Neural crest cell (in vitro differentiated cells): Measurements from ENCODE around the gene WDR7. TPM values are rescaled to one million over a fixed set of nuclear protein-coding genes. Genes with fewer than 3 reads are reported as not detected.

Source experiments
- DNase-seq: peaks from one replicate; pipeline ENCODE4 v3.0.0; 2021; ENCODE audit warnings: low read depth, mixed read lengths, low spot score
- H3K27ac Mint-ChIP-seq: one replicate; pipeline ENCODE4 v1.8.0; 2021; ENCODE audit warnings: mild to moderate bottlenecking, mixed read lengths; ENCODE audit not compliant: unreplicated experiment
- H3K27me3 Mint-ChIP-seq: 2 replicates; pipeline ENCODE4 v1.8.0; 2021; ENCODE audit warnings: low read depth, mild to moderate bottlenecking, mixed read lengths
- H3K36me3 Mint-ChIP-seq: 2 replicates; pipeline ENCODE4 v1.8.0; 2021; ENCODE audit warnings: low read depth, mild to moderate bottlenecking, mixed read lengths
- H3K4me1 Mint-ChIP-seq: 2 replicates; pipeline ENCODE4 v1.8.0; 2021; ENCODE audit warnings: mixed read lengths
- H3K4me3 Mint-ChIP-seq: one replicate; pipeline ENCODE4 v1.8.0; 2021; ENCODE audit warnings: mild to moderate bottlenecking, mixed read lengths
- H3K9me3 Mint-ChIP-seq: 2 replicates; pipeline ENCODE4 v1.8.0; 2021; ENCODE audit warnings: mixed read lengths
- total RNA-seq: library from RNA; stranded (reverse); gene quantifications from 2 replicates; pipeline ENCODE4 v1.2.1, GENCODE V29; 2021
- TF ChIP-seq, protein P1 (sequence below): fragments of 200-600 bp; sonication (generic); conservative IDR thresholded peaks from 2 replicates; pipeline ENCODE4 v1.5.0; 2021; ENCODE audit warnings: antibody characterized with exemption, mild to moderate bottlenecking

Gene WDR7
- total RNA-seq, 1 donor from 2014 or later, result 17.3 TPM

GRCh38 chr18:56973487-56973886, 322.3 kb downstream of the WDR7 start:
- Mint-ChIP-seq H3K36me3 (no peaks in the 10 kb centered on the region), H3K4me1 (no peaks in the 10 kb centered on the region), H3K9me3 (no peaks in the 10 kb centered on the region), H3K27me3 (no peaks in the 10 kb centered on the region), H3K4me3 (no peak overlapping the region), H3K27ac (no peak overlapping the region)
- DNase-seq, result no peak
- TF ChIP-seq, protein P1, sequence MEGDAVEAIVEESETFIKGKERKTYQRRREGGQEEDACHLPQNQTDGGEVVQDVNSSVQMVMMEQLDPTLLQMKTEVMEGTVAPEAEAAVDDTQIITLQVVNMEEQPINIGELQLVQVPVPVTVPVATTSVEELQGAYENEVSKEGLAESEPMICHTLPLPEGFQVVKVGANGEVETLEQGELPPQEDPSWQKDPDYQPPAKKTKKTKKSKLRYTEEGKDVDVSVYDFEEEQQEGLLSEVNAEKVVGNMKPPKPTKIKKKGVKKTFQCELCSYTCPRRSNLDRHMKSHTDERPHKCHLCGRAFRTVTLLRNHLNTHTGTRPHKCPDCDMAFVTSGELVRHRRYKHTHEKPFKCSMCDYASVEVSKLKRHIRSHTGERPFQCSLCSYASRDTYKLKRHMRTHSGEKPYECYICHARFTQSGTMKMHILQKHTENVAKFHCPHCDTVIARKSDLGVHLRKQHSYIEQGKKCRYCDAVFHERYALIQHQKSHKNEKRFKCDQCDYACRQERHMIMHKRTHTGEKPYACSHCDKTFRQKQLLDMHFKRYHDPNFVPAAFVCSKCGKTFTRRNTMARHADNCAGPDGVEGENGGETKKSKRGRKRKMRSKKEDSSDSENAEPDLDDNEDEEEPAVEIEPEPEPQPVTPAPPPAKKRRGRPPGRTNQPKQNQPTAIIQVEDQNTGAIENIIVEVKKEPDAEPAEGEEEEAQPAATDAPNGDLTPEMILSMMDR, result no peak

- TF ChIP-seq, protein P1, result no peak
- no peak for DNase-seq
- Mint-ChIP-seq H3K36me3 (no peaks in the 10 kb centered on the region), H3K4me3 (no peak overlapping the region), H3K4me1 (no peaks in the 10 kb centered on the region), H3K27ac (no peak overlapping the region), H3K27me3 (no peaks in the 10 kb centered on the region), H3K9me3 (no peaks in the 10 kb centered on the region)
Observed at GRCh38 chr18:56974141-56974540, 323.0 kb downstream of the WDR7 start.

GRCh38 chr18:56975276-56975675, 324.1 kb downstream of the WDR7 start:
- TF ChIP-seq, protein P1, result no peak
- peak overlapping the region; percentile 44 for H3K27ac Mint-ChIP-seq
- no peaks in the 10 kb centered on the region for H3K9me3 Mint-ChIP-seq
- no peak for DNase-seq
- no peaks in the 10 kb centered on the region for H3K36me3 Mint-ChIP-seq
- H3K27me3 Mint-ChIP-seq, result no peaks in the 10 kb centered on the region
- no peaks in the 10 kb centered on the region for H3K4me1 Mint-ChIP-seq
- H3K4me3 Mint-ChIP-seq, result no peak overlapping the region

GRCh38 chr18:56977309-56977708, 326.1 kb downstream of the WDR7 start:
- no peaks in the 10 kb centered on the region for H3K4me1 Mint-ChIP-seq
- no peak overlapping the region for H3K4me3 Mint-ChIP-seq
- TF ChIP-seq, protein P1, result no peak
- no peaks in the 10 kb centered on the region for H3K27me3 Mint-ChIP-seq
- no peaks in the 10 kb centered on the region for H3K36me3 Mint-ChIP-seq
- H3K9me3 Mint-ChIP-seq, result no peaks in the 10 kb centered on the region
- no peak for DNase-seq
- no peak overlapping the region for H3K27ac Mint-ChIP-seq

- Mint-ChIP-seq H3K36me3 (no peaks in the 10 kb centered on the region), H3K4me1 (peaks cover 2% of the 10 kb centered on the region), H3K4me3 (no peak overlapping the region), H3K27ac (no peak overlapping the region), H3K9me3 (no peaks in the 10 kb centered on the region), H3K27me3 (no peaks in the 10 kb centered on the region)
- TF ChIP-seq, protein P1, result no peak
- no peak for DNase-seq
Observed at GRCh38 chr18:56977771-56978170, 326.6 kb downstream of the WDR7 start.

GRCh38 chr18:56980151-56980550, 329.0 kb downstream of the WDR7 start:
- Mint-ChIP-seq H3K27ac (no peak overlapping the region), H3K4me3 (no peak overlapping the region)
- TF ChIP-seq, protein P1, result no peak

More at GRCh38 chr18:56980151-56980550, 329.0 kb downstream of the WDR7 start:
- DNase-seq, result no peak
- Mint-ChIP-seq H3K27me3 (no peaks in the 10 kb centered on the region), H3K4me1 (peaks cover 10% of the 10 kb centered on the region), H3K36me3 (no peaks in the 10 kb centered on the region), H3K9me3 (no peaks in the 10 kb centered on the region)
